Uterus (tissue), 2 donors: ENCODE measurements around the gene CHCHD10.

ENCODE experiments used
- POLR2A ChIP-seq, 2 donors: fragments of 450-650 bp; IDR thresholded peaks; one replicate each; pipeline ENCODE4 v1.6.1; 2016; ENCODE audit warnings: antibody characterized with exemption in 2 of 2, mild to moderate bottlenecking in 1 of 2, moderate library complexity in 1 of 2
- TF ChIP-seq, protein P1 (sequence below), 4 experiments: fragments of 200-600 bp in 2 of 4; fragments of 450-650 bp in 2 of 4; sonication (generic) in 2 of 4; IDR thresholded peaks; one replicate each; pipeline ENCODE4 v1.5.1; 2016 to 2019; ENCODE audit warnings: antibody characterized with exemption in 4 of 4, mild to moderate bottlenecking in 2 of 4, moderate library complexity in 1 of 4

DNA sequence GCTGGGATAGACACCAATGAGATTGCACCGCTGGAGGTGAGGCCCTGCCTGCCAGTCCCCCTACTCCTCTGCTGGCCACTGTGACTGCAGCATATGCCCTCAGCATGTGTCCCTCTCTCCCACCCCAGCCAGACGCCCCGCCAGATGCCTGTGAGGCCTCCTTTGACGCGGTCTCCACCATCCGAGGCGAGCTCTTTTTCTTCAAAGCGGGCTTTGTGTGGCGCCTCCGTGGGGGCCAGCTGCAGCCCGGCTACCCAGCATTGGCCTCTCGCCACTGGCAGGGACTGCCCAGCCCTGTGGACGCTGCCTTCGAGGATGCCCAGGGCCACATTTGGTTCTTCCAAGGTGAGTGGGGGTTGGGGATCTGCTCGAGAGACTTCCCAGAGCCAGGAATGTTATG is 13.3 kb upstream of the CHCHD10 start:
- TF ChIP-seq, protein P1, sequence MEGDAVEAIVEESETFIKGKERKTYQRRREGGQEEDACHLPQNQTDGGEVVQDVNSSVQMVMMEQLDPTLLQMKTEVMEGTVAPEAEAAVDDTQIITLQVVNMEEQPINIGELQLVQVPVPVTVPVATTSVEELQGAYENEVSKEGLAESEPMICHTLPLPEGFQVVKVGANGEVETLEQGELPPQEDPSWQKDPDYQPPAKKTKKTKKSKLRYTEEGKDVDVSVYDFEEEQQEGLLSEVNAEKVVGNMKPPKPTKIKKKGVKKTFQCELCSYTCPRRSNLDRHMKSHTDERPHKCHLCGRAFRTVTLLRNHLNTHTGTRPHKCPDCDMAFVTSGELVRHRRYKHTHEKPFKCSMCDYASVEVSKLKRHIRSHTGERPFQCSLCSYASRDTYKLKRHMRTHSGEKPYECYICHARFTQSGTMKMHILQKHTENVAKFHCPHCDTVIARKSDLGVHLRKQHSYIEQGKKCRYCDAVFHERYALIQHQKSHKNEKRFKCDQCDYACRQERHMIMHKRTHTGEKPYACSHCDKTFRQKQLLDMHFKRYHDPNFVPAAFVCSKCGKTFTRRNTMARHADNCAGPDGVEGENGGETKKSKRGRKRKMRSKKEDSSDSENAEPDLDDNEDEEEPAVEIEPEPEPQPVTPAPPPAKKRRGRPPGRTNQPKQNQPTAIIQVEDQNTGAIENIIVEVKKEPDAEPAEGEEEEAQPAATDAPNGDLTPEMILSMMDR (IDR thresholded peaks at IDR 0.05): no peak
- no peak for TF ChIP-seq POLR2A (IDR thresholded peaks at IDR 0.05)
